ENCODE results near the gene SASH1.

SASH1 gene

DNA sequence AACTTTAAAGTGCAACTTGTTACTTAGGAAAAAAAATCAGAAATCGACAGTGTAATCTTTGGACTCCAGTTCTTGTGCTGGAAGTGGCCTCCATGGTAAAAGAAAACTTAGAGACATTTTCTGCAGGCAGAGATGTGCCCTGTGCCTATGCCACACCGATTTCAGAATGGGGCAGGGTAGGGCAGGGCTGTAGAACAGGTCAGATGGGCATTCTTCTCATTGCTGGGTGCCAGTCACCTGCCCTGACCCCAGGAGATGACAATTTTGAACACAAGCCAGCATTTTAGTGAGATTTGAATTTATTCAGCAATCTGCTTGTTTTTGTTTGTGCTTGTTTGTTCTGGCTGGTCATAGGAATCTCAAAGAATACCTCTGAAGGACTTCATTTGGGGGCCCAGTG, 63.3 kb downstream of the SASH1 start:
- Histone ChIP-seq H3K27me3 (ENCODE audit: insufficient read depth, low read length, poor library complexity) (peaks cover 10% of the 10 kb centered on the region), H3K9ac (ENCODE audit: low read depth, low read length) (no peak overlapping the region), H3K36me3 (ENCODE audit: insufficient read depth, low read length) (no peaks in the 10 kb centered on the region), H2AFZ (ENCODE audit: low read depth, low read length) (no peak overlapping the region), H3K4me1 (ENCODE audit: insufficient read depth, low read length) (no peaks in the 10 kb centered on the region), H3K79me2 (ENCODE audit: insufficient read depth, low read length) (no peaks in the 10 kb centered on the region), H3K4me3 (ENCODE audit: low read depth in 1 of 2, low read length in 2 of 2) (no peak overlapping the region), H4K20me1 (ENCODE audit: insufficient read depth, low read length) (0 out of 2 replicates have a peak, but pooled peaks cover 2% of the 10 kb centered on the region), H3K9me3 (ENCODE audit: insufficient read depth, low read length, severe bottlenecking) (no peaks in the 10 kb centered on the region), H3K4me2 (ENCODE audit: insufficient read depth, low read length) (no peak overlapping the region), H3K27ac (ENCODE audit: low read length) (no peak overlapping the region)
- ATAC-seq (ENCODE audit: insufficient read depth, low read depth) = no peak
- no peak for TF ChIP-seq EZH2 (IDR thresholded peaks at IDR 0.05; ENCODE audit: borderline replicate concordance, low read depth, low read length, severe bottlenecking)
- DNase-seq = no peak

DNA sequence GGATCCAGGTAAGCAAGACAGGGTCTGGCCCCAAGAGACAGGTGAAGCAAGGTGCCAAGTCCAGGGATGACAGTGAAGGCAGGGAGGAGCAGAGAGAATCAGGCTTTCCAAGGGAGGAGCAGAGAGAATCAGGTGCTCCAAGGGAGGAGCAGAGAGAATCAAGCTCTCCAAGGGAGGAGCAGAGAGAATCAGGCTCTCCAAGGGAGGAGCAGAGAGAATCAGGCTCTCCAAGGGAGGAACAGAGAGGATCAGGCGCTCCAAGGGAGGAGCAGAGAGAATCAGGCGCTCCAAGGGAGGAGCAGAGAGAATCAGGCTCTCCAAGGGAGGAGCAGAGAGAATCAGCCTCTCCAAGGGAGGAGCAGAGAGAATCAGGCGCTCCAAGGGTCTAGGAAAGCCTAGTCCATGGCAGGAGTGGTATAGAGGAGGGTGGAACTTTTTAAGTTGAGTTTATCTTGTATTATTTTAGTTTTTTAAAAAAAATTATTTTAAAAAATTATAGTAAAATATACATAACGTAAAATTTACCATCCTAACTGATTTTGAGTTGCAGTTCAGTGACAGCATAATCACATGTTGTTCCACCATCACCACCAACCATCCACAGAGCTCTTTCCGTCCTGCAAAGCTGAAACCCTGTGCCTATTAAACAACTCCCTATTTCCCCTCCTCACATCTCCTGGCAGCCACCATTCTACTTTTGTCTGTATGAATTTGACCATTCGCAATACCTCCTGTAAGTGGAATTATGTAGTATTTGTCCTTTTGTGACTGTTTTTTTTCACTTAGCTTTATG, 64.1 kb downstream of the SASH1 start:
- Histone ChIP-seq H3K27me3 (ENCODE audit: insufficient read depth, low read length, poor library complexity) (peaks cover 10% of the 10 kb centered on the region), H3K4me1 (ENCODE audit: insufficient read depth, low read length) (no peaks in the 10 kb centered on the region), H3K4me2 (ENCODE audit: insufficient read depth, low read length) (no peak overlapping the region), H3K4me3 (ENCODE audit: low read depth in 1 of 2, low read length in 2 of 2) (no peak overlapping the region), H2AFZ (ENCODE audit: low read depth, low read length) (no peak overlapping the region), H3K9me3 (ENCODE audit: insufficient read depth, low read length, severe bottlenecking) (no peaks in the 10 kb centered on the region), H3K9ac (ENCODE audit: low read depth, low read length) (no peak overlapping the region), H3K79me2 (ENCODE audit: insufficient read depth, low read length) (no peaks in the 10 kb centered on the region), H3K36me3 (ENCODE audit: insufficient read depth, low read length) (no peaks in the 10 kb centered on the region), H4K20me1 (ENCODE audit: insufficient read depth, low read length) (0 out of 2 replicates have a peak, but pooled peaks cover 2% of the 10 kb centered on the region), H3K27ac (ENCODE audit: low read length) (no peak overlapping the region)
- no peak for ATAC-seq (ENCODE audit: insufficient read depth, low read depth)
- DNase-seq = no peak
- TF ChIP-seq CTCF (IDR thresholded peaks at IDR 0.05; ENCODE audit: borderline replicate concordance, extremely low read depth, low read length, poor library complexity, severe bottlenecking) (no peak), EZH2 (IDR thresholded peaks at IDR 0.05; ENCODE audit: borderline replicate concordance, low read depth, low read length, severe bottlenecking) (no peak)

GRCh38 chr6:148407372-148407771, 64.7 kb downstream of the SASH1 start:
- H3K4me2 ChIP-seq (ENCODE audit: insufficient read depth, low read length) = no peak overlapping the region
- TF ChIP-seq EZH2 (IDR thresholded peaks at IDR 0.05; ENCODE audit: borderline replicate concordance, low read depth, low read length, severe bottlenecking) = no peak
- no peaks in the 10 kb centered on the region for H3K79me2 ChIP-seq (ENCODE audit: insufficient read depth, low read length)
- ATAC-seq (ENCODE audit: insufficient read depth, low read depth) (no peak), DNase-seq (no peak)
- H3K27ac ChIP-seq (ENCODE audit: low read length) = no peak overlapping the region
- peaks cover 10% of the 10 kb centered on the region for H3K27me3 ChIP-seq (ENCODE audit: insufficient read depth, low read length, poor library complexity)
- H3K4me3 ChIP-seq (ENCODE audit: low read depth in 1 of 2, low read length in 2 of 2) = no peak overlapping the region
- no peaks in the 10 kb centered on the region for H3K36me3 ChIP-seq (ENCODE audit: insufficient read depth, low read length)
- H2AFZ ChIP-seq (ENCODE audit: low read depth, low read length) = no peak overlapping the region
- no peaks in the 10 kb centered on the region for H3K4me1 ChIP-seq (ENCODE audit: insufficient read depth, low read length)
- H3K9ac ChIP-seq (ENCODE audit: low read depth, low read length) = no peak overlapping the region
- no peaks in the 10 kb centered on the region for H3K9me3 ChIP-seq (ENCODE audit: insufficient read depth, low read length, severe bottlenecking)
- 0 out of 2 replicates have a peak, but pooled peaks cover 2% of the 10 kb centered on the region for H4K20me1 ChIP-seq (ENCODE audit: insufficient read depth, low read length)

- ATAC-seq (ENCODE audit: insufficient read depth, low read depth) (no peak), DNase-seq (no peak)
- no peaks in the 10 kb centered on the region for H3K79me2 ChIP-seq (ENCODE audit: insufficient read depth, low read length)
- H2AFZ ChIP-seq (ENCODE audit: low read depth, low read length) = no peak overlapping the region
- no peaks in the 10 kb centered on the region for H3K9me3 ChIP-seq (ENCODE audit: insufficient read depth, low read length, severe bottlenecking)
- H3K4me3 ChIP-seq (ENCODE audit: low read depth in 1 of 2, low read length in 2 of 2) = no peak overlapping the region
- H3K36me3 ChIP-seq (ENCODE audit: insufficient read depth, low read length) = no peaks in the 10 kb centered on the region
- no peak overlapping the region for H3K4me2 ChIP-seq (ENCODE audit: insufficient read depth, low read length)
- no peak for TF ChIP-seq EZH2 (IDR thresholded peaks at IDR 0.05; ENCODE audit: borderline replicate concordance, low read depth, low read length, severe bottlenecking)
- TF ChIP-seq CTCF (IDR thresholded peaks at IDR 0.05; ENCODE audit: borderline replicate concordance, extremely low read depth, low read length, poor library complexity, severe bottlenecking) = no peak
- H3K27ac ChIP-seq (ENCODE audit: low read length) = no peak overlapping the region
- H3K9ac ChIP-seq (ENCODE audit: low read depth, low read length) = no peak overlapping the region
- no peaks in the 10 kb centered on the region for H3K4me1 ChIP-seq (ENCODE audit: insufficient read depth, low read length)
- no peaks in the 10 kb centered on the region for H4K20me1 ChIP-seq (ENCODE audit: insufficient read depth, low read length)
- peaks cover 7% of the 10 kb centered on the region for H3K27me3 ChIP-seq (ENCODE audit: insufficient read depth, low read length, poor library complexity)
Observed at GRCh38 chr6:148413321-148414091, 70.9 kb downstream of the SASH1 start.
